GM10266 (cell line): ENCODE measurements around the gene RTN1.
A peak's percentile ranks its signal among the peaks of the same experiment; 100 is the strongest.

Experiments used
- DNase-seq: peaks from one replicate; pipeline ENCODE4 v3.0.0; 2012; ENCODE audit errors: extremely low spot score
- CTCF ChIP-seq: IDR thresholded peaks from 2 replicates; pipeline ENCODE4 v1.5.1; 2012; ENCODE audit warnings: mild to moderate bottlenecking, low read depth; ENCODE audit not compliant: control insufficient read depth, insufficient read depth; ENCODE audit errors: missing control alignments

Gene RTN1

GRCh38 chr14:59631237-59631636 lies 239.3 kb downstream of the RTN1 start:
- DNase-seq, result peak; percentile 41
- peak; percentile 34 for TF ChIP-seq CTCF

DNA sequence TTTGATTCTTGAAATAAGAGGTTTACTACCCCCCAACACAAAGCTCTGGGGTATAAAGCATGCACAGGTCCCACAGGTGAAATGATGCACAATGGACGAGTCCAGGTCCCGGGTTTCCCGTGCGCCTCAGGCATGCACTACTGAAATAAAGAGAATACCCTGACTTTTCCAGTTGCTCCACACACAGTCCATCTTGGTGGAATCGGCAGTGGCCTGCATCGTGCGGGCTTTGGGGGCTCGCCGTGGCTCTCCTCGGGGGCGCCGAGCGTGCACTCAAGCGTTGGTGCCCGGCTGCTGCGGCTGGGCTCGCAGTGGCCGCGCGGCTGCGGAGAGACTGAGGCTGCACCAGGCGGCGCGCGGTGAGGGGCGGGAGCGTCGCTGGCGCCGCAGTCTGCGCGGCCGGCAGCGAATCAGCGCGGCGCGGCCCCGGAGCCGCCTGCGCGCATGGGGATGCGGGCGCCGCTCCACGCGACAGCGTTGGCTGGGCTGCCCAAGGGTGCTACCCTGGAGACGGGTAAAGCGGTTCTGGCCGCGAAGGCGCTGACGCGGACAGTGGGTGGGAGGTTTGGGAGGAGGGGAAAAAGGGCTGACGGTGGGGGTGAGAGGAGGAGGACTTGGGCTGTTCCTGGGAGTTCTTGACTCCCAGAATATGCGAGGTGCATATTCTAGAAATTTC lies 240.2 kb downstream of the RTN1 start:
- DNase-seq, result no peak
- no peak for TF ChIP-seq CTCF

DNA sequence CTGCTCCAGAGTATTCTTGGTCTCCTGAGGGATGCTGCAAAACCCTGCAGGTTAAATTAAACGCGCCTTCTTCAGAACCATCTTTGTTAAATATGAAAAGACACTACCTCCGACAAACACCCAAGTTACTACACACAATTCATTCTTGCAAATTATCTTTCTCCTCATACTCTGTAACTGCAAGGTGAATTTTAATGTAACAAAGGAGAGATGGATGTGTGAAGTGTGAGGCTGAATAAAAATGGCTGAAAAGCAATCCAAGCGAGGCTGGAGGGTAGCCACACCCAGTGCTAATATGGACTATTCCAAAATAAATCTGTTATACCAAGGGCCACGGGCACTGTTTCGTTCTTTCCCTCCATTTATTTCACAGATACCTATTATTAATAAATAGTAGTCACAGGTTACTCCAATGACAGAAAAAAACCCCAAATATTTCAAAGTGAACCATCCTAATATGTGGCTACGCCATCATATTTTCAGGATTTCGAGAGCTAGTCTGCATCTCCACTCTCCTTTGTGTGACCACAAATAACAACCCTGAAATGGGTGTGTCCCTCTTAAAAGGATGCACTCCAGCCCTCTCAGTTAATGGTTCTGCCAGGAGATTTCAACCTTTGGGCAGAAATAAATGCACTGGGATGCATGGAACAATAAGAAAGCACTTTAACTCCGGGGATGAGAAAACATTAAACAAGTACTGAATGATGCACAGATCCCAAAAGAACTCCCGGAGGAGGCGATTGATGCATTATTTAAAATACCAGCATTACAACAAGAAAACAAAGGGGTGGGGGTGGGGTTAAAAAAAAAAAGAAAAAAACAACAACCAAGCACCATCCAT lies 240.9 kb downstream of the RTN1 start:
- no peak for TF ChIP-seq CTCF

DNA sequence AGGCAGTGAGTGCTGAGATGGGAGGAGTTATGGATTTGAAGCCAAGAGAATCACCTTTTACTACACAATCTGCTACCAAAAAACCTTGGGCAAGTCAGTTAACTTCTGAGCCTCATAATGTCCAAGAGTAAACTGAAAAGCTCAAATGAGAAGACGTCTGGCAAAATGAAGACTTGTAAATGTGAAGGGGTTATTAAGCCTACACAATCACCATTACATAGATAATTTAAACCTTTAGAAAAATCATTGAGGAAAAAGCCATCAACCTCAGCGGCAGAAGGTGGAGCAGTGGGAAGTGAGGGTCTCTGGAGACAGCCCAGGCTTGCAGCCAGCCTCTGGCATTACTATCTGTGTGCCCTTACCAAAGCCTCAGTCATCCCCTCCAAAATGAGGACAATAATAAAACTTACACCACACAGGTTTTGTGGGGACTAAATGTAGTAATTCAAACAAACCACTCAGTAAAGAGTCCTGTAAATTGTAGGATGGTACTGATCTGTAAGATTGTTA lies 243.5 kb downstream of the RTN1 start:
- no peak for DNase-seq
- no peak for TF ChIP-seq CTCF

More for the DNA sequence above, 240.9 kb downstream of the RTN1 start:
- no peak for DNase-seq

DNA sequence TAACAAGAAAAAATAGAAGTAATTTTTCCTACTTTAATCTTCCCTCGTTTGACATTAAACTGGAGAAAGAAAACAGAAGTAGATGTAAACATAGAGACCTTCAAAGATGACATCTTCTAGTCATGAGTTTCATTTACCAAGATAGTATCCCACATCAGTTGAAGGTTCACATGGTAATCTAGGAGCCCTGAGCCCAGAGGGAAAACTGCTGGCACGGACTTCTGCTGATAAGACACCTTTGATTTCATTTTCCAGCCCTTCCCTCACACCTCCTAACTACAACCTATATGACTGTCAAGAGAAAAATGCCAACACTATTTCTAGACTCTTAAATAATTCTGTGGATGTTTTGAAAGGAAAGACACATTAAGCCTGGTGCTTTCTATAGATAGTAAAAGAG lies 247.9 kb downstream of the RTN1 start:
- TF ChIP-seq CTCF, result no peak
- DNase-seq, result no peak

DNA sequence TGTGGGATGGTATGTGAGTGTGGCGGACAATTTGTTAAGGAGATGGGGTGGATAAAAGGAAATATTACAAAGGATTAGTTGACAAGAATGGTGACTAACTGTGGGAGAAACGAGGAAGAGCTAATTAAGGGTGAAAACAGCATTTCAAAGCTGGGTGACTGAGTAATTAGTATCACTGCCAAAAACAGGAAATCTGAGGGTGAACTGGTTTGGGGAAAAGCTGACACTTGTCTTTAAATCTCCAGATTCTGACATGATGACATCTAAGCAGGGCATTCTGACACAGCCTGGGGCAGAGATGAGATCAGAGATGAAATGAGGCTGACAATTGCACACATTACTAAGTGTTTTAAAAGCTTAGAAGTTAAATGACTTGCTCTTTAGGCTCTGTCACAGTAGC lies 251.5 kb downstream of the RTN1 start:
- no peak for TF ChIP-seq CTCF
- no peak for DNase-seq

- TF ChIP-seq CTCF, result no peak
- no peak for DNase-seq
Observed at GRCh38 chr14:59601056-59601455, 269.5 kb downstream of the RTN1 start.
